GM21576 (cell line): ENCODE measurements around the gene ARHGEF37.

ENCODE experiments used
- ATAC-seq: cut with Tn5 transposase; IDR thresholded peaks from one replicate; pipeline ENCODE4 v1.9.1; 2021; ENCODE audit warnings: mild to moderate bottlenecking, moderate library complexity; ENCODE audit not compliant: unreplicated experiment

ARHGEF37 gene

DNA sequence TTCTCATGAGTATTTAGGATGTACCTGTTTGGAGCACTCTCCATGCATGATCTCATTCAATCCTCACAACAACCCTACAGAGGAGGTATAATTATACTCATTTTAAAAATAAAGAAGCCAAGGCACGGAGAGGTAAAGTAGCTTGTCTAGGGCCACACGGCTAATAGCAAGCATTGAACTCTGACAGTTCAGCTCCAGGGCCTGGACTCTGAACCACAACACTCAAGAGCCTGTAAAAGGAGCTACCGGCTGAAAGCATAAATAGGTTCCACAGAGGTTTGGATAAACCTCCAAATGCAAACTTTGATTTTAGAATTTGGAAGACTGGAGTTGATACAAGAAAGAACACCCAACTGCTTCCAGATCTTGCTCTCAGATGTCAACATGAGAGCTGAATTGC lies 41.2 kb downstream of the ARHGEF37 start:
- ATAC-seq = no peak

DNA sequence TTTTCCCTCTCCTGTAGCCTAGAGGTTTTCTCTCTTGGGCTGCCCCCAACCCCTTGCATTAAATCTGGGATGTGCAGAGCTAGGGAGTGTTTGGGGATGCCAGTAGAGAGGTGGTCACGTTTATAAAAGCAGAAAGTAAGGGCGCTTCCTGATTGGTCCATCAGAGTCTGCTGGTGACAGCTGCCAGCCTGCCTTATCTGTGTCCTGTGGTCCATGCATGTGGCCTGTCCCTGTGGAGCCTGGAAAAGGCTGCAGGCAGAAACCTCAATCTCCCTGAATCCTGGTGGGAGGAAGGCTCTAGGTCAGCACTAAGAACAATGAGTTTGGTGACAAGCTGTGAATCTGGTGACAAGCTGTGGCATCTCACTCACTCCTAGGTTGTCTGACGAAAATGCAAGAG lies 42.2 kb downstream of the ARHGEF37 start:
- no peak for ATAC-seq

DNA sequence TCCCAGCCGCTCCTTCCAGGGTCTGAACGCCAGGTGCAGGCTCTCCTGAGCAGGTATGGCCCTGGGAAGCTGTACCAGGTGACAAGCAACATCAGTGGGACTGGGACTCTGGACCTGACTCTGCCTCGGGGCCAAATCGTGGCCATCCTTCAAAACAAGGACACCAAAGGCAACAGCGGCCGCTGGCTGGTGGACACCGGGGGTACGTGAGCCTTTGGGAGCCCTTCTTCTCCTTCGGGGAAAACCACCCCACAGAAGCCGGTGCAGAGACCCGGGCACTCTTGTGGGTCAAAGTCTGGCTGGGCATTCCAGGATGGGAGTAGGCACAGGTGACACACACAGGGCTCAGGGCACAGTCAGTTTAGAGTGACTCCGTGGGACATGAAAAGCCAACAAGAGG lies 45.8 kb downstream of the ARHGEF37 start:
- ATAC-seq = no peak

DNA sequence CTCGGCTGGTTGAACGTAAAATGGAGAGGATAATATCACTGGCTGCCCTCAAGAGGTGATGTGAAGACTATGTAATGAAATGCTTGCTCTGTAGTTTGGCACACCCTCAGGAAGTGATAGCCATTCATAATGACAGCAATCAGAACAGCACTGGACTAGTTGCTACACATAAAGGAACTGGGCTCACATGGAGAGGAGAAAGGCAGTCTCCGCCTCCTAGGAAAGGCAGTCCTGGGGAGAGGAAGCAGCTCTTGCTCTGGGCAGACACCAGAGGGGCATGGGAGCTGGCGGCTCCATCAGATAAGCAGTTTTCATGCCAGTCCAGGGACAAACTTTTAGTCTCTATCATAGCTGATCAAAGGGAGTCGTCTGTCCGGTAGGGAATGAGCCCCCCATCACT lies 46.9 kb downstream of the ARHGEF37 start:
- no peak for ATAC-seq

DNA sequence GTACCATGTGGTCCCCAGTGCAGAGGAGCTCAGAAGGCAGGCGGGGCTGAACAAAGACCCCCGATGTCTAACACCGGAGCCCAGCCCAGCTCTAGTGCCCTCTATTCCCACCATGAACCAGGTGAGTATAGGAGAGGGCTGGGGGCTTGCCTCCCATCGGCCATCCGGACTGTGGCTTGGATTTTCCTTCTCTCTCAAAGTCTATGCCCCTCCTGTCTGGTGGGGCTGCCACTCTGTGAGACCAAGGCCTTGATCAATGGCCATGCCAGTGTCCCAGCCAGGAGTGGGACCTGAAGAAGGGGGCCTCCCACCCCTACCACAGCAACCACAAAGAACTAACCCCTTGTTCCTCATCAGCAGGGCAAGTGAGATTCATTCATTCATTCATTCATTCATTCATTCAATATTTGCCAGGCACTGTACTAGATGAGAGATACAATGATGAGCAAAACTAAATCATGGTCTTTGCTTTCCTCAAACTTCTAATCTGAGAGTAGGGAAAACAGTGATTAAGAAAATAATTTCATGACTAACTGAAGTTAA lies 47.6 kb downstream of the ARHGEF37 start:
- ATAC-seq = no peak

DNA sequence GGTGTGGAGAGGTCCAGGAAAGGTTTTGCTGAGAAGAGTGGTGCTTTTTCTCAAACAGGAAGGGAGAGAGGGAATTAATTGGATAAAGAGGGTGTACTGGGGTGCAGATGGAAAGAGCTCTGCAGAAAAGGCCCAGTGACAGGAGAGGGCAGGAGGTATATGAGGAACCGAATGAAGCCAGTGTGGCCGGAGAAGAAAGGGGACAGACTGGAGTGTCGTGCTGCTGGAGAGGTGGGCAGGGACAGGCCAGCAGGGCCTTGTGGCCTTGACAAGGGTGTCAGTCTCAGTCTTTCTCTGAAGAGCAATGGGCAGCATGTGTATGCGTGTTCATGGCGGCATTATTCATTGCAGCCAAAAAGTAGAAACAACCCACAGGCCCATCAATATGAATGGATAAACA lies 48.1 kb downstream of the ARHGEF37 start:
- no peak for ATAC-seq

DNA sequence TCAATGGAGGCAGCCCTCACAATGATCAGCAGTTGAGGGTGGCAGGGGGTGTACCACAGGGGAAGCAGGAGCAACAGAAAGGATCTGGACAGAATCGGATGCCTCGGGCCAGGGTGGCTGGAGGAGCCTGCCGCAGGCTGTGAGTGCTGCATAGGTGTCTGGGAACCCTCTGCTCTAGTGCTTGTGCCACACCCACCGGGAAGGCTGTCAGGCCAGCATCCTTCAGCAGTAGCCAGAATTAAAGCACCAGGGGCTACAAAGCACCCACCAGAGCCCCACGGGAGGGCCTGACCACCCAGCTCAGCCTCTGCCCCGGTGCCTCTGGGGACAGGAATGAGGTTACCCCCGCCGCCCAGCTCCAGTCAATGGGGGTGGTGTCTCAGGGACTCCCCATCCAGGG lies 49.0 kb downstream of the ARHGEF37 start:
- ATAC-seq = no peak

DNA sequence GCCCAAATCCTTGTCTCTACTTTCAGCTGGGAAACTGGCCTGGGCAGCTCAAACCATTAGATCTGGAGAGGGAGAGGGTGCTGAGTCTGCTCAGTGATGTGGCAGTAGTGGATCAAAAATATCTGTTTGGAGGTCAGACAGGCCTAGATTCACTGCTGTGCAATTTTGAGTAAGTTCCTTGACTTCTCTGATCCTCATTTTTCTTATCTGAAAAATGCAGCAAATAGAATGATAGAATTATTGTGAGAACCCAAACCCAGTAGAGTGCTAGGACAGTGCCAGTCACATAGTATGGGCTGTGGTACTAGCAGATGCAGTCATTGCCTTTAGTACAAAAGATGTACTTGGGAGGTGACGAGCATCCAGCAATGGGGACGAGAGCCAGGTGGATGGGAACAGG lies 50.2 kb downstream of the ARHGEF37 start:
- ATAC-seq = no peak

DNA sequence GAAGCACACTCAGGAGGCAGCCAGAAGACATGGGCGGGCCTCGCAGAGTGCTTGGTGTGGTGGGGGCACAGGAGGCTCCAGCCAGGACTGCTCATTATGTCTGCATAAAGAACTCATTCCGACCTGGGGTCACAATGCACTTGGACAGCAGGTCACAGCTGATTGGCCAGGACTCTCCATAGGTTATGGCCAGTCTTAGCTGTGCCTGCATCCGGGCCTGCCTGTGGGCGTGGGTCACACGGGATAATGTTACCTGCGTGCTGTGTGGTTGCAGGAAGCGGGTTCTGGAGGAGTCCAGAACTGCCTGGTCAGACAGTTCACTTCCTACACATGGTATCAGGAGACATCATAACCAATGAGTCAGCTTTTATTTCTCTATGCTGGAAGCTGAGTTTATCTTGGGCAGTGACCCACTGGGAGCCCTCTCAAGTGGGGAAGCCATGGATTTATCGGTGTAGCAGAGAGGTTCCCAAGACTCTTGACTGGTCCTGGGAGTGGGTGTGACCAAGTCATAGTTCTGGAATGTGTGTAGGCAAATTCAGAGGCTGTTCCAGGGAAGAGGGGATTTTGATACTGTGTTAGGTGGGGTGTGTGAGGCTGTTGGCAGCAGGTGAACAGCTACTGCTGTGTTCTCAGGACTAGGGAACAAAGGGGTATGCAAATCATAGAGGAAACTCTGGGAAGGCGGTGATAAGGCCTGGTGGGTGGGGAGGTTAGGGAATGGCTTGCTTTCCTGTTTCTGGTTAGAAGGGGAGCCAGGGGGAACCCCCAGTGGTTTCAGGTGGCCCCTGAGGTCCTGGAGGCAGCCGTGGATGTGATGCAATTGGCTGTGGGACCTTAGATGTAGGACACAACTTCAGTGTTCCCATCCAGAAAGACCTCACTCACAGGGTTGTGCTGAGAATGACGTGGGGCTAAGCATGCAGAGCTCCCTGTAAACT lies 51.3 kb downstream of the ARHGEF37 start:
- ATAC-seq = no peak

DNA sequence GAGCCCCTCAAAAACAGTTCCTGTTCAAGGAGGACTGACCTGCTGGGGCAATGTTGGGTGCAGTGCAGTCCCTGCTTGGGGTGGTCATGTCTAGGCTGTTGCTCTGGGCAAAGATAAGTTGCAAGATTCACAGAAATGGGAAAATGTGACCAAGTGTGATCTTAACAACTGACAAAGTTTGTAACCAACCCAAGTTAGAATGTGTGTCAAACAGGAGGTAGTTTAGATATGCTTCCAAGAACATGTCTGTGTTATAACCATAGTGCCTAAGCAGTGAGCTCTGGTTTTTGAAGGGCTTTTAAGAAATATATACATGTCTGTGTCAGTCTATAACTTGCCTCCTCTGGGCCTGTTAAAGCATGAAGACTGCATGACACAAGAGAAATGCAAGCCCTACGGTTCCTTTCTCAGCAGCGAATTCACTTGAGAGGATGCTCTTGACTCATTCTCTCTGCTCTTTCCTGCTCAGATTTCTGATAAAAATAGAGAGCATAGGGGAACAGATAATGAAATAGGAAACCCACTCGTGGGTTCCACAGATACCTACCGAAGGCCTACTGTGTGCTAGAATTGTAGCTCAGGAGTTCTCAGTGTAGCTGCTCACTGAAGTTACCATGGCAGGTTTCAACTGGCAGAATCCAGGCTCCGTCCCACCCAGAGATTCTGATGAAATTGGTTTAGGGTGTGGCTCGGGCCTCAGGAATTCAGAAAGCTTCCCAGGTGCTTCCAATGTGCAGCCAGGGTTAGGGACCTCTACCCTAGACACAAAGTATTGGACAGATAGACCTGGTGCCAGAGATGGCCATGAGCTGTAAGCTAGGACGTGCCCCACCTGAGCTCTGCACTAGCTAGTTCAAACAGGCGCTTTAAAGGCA lies 52.4 kb downstream of the ARHGEF37 start:
- no peak for ATAC-seq

DNA sequence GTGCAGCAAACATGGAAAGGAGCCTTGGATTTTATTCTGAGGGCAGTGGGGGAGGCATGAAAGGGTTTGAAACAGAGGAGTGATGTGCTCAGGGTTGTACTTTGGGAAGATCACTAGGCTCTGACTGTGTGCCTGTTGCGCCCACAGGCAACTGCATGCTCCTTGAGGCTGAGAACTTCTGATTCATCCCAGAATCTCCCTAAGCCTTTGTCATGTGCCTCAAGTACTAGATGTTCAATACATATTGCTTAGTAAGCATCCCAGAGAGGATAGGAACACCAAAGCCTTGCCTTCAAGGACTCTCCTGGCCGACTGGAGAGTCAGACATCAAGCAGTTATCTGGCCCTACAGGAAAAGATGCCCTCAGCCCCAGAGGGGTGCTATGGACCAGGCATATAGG lies 54.1 kb downstream of the ARHGEF37 start:
- ATAC-seq = no peak

DNA sequence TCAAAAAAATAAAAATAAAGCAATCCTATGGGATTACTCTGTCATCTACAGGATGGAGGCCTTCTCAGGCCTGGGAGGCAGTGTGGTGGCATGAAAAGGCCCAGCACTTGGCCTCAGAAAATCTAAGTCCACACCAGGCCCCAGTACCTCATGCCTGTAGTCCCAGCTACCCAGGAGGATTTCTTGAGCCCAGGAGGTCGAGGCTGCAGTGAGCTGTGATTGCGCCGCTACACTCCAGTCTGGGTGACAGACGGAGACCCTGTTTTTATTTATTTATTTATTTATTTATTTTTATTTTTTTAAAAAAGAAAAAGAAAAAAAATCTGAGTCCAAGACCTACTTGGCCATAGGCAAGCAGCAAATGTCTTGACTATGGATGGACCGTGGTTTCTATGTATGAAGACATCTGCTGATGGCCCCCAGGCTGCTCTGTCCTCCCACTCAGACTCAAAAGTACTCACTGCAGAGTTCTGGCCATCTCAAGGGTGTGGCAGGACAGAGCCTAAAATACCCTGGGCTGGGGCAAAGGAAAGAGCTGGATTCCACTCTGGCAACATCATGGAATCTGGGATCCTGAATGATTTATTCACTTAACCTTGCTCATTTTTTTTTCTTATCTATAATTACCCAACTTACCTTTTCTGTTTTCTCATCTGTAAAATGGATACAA lies 55.0 kb downstream of the ARHGEF37 start:
- no peak for ATAC-seq

DNA sequence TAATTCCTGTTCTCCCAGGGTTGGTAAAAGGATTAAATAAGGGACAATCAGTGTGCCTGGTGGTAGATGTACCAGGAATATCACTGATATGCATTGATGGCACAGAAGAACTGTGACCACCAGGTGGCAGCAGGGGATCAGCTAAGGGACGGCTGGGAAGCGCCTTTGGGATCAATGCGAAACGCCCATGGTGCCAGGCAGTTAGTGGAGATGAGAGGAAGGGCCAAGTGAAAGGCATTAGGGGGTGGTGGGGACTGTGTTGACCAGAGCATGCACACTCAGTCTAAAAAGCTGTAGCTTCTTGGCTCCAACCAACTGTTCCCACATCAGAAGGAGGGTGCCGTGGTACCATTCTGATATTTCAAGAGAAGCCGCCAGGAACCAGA lies 55.6 kb downstream of the ARHGEF37 start:
- no peak for ATAC-seq

DNA sequence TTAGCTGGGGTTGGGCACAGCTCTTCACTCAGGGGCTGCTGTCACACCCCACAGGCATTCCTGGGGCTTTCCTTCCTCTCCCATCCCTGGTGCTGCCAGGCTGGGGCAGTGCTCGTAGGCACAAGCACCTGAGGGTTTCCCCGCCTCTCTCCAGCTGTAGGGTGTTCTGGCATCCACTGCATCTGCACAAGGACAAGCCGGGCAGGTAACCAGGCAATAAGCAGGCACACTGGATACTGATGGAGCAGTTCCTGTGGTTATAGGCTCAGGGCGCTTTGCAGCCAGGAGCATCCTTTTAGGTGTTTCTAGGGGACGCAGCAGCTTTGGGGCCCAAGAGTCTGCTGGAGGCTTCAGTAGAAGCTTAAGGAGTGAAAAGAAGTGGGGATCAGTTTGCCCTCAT lies 56.8 kb downstream of the ARHGEF37 start:
- no peak for ATAC-seq

DNA sequence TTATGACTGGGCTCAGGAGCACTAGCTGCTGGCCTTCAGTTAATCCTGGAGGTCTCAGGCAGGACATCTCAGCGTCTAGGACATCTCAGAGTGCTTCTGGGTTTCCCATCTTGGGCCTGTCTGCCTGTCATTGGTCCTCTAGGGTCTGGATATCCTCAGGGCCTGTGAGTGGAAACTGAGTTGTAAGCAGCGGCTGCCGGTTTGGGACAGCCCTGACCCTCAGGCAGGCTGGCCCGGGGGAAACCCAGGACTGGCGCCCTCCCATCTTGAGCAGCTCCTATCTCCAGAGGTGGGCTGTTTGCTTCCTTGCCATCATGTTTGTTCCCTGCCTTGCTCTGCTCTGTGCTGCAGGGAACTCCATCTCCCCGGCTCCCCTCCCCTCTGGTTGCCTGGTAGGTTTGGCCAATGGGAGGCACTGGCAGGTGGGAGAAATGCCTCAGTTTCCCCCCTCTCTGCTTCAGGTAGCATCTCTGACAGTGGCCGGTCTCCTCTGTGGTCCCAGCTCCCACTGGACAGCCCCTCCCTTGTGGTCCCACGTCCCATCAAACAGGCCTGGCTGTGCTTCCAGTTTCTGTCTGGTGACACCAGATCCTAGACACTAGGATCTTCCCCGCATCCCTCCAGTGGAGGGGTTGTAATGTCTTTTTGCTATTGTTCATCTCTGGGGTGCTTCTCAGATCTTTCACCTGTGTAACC lies 57.4 kb downstream of the ARHGEF37 start:
- no peak for ATAC-seq

DNA sequence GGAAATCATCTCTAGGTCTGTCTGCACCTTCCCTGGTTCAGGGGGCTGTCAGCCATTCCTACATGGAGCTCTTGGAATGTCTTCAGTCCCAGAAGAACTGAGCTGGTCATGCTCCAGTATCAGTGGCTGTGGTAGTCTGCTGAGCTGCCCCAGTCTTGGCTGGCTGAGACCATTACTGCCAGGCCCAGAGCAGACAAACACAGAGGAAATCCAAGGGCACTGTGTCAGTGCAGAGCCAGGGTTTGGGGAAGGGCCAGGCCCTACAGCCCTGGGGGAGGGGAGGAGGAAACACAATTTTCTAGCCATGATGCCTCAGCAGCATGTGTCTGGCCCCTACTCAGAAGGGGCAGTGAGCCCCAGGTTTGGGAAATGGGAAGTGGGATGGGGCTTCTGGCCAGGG lies 58.4 kb downstream of the ARHGEF37 start:
- no peak for ATAC-seq

DNA sequence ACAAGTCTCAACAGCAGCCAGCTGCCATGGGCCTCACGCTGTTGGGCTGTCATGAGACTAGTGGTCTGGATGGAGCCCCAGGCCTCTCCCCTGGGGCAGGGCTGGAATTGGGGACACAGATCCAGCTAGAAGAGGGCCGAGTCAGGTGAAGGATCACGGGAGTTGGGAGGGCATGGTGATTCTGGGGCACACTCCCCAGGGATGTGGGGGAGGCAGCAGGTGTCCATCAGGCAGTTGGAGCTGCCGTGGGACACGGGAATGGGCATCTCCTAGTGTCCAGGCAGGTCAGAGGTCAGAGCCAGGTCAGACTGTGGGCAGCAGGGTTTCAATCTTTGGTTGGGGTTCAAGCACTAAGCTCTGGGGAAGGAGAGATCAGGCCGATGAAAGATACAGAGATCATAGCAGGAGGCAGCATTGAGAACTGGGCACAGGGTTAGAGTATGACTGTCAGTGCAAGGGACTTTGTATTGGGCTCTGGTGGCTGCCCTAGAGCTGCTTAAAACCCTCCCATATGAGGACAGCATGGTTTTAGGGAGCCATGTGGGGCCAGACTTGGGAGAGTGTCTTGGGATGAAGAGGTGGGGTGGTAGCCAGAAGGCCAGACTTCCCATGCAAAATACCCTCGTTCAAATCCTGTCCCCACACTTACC lies 59.2 kb downstream of the ARHGEF37 start:
- no peak for ATAC-seq

DNA sequence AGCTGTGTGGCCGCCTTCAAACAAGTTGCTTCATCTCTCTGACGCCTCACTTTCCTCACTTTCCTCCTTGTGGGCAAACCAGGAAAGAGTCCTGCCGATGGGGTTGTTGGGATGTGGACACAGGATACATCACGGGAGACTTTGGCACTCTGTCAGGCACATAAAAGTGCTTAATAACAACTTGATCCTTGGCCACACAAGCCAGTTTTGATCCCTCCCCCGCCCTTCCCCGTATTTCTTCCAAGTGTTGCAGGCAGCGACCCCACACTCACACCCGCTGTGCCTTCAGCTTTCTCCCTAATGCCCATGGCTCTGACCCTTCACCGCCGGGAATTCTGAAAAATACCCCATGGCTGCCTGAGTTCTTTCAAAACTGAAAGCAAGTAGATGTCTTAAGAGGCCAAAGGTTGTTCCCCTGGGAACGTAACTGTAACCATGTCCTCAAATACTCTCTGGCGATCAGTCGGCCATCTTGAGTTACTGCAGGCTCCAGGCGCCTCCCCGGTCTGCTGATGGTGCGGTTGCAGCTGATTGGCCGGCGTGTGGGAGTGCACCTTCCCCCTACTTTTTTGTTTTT lies 59.8 kb downstream of the ARHGEF37 start:
- ATAC-seq = no peak

DNA sequence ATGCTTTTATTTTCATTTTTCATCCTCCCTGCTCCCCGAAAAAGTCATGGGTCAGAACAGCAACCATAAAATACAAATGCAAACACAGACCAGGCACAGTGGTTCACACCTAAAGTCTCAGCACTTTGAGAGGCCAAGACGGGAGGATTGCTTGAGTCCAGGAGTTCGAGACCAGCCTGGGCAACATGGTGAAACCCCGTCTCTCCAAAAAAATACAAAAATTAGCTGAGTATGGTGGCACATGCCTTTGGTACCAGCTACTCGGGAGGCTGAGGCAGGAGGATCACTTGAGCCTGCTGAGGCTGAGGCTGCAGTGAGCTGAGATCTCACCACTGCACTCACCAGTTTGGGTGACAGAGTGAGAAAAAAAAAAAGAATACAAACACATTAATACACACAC lies 60.3 kb downstream of the ARHGEF37 start:
- no peak for ATAC-seq

DNA sequence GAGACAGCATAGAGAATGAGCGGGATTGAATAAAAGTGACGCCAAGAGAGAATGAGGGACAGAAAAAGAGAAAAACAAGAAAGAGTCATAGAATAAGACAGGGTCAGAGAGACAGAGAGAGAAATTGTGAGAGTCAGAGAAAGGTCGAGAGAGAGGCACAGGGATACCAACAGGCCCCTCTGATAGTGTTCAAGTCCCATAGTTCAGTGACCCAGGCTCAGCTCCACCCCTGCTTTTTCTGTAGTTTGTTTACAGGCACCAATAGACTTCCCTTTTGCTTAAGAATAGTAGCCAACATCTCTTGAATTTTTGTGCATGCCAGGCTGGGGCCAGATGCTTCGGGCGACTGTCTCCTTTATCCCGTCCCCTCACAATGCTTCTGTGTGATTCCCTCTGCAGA lies 62.5 kb downstream of the ARHGEF37 start:
- ATAC-seq = no peak
